ENCODE measurements around the gene CPLX3.
"Not testable (repeated sequence)": the region's sequence is repeated elsewhere in the genome, so short reads cannot be mapped to it uniquely, and the experiment has no call there.

Gene CPLX3

GRCh38 chr15:74784426-74785193 is 41.8 kb upstream of the CPLX3 start:
- TF ChIP-seq, protein P1, sequence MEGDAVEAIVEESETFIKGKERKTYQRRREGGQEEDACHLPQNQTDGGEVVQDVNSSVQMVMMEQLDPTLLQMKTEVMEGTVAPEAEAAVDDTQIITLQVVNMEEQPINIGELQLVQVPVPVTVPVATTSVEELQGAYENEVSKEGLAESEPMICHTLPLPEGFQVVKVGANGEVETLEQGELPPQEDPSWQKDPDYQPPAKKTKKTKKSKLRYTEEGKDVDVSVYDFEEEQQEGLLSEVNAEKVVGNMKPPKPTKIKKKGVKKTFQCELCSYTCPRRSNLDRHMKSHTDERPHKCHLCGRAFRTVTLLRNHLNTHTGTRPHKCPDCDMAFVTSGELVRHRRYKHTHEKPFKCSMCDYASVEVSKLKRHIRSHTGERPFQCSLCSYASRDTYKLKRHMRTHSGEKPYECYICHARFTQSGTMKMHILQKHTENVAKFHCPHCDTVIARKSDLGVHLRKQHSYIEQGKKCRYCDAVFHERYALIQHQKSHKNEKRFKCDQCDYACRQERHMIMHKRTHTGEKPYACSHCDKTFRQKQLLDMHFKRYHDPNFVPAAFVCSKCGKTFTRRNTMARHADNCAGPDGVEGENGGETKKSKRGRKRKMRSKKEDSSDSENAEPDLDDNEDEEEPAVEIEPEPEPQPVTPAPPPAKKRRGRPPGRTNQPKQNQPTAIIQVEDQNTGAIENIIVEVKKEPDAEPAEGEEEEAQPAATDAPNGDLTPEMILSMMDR (IDR thresholded peaks at IDR 0.05; ENCODE audit: control insufficient read depth, insufficient read depth, low read depth, low read length, missing control alignments), result no peak

GRCh38 chr15:74785194-74786032 is 41.0 kb upstream of the CPLX3 start:
- H3K4me3 ChIP-seq (ENCODE audit: control insufficient read depth, low read depth, low read length), result no peak overlapping the region
- TF ChIP-seq, protein P1 (IDR thresholded peaks at IDR 0.05; ENCODE audit: control insufficient read depth, insufficient read depth, low read depth, low read length, missing control alignments), result no peak
- no peak for DNase-seq (ENCODE audit: low read depth)

More at GRCh38 chr15:74784426-74785193, 41.8 kb upstream of the CPLX3 start:
- H3K4me3 ChIP-seq (ENCODE audit: control insufficient read depth, low read depth, low read length), result no peak overlapping the region
- no peak for DNase-seq (ENCODE audit: low read depth)

DNA sequence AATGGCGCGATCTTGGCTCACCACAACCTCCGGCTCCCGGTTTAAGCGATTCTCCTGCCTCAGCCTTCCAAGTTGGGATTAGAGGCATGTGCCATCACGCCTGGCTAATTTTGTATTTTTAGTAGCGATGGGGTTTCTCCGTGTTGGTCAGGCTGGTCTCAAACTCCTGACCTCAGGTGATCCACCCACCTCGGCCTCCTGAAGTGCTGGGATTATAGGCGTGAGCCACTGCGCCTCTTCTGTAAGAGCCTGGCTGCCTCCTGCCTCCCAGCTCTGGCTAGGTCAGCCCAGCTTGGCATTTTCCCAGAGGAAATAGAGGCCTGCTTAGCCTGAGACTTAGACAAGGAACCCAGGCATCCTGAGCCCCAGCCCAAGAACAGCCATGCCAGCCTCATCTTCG is 40.3 kb upstream of the CPLX3 start:
- not testable (repeated sequence) for H3K4me3 ChIP-seq (ENCODE audit: control insufficient read depth, low read depth, low read length); DNase-seq (ENCODE audit: low read depth)

- no peak for DNase-seq (ENCODE audit: low read depth)
Measured at GRCh38 chr15:74786551-74787165, 39.8 kb upstream of the CPLX3 start.

GRCh38 chr15:74787251-74788041 is 39.0 kb upstream of the CPLX3 start:
- no peak for DNase-seq (ENCODE audit: low read depth)
- no peak overlapping the region for H3K4me3 ChIP-seq (ENCODE audit: control insufficient read depth, low read depth, low read length)
- TF ChIP-seq, protein P1 (IDR thresholded peaks at IDR 0.05; ENCODE audit: control insufficient read depth, insufficient read depth, low read depth, low read length, missing control alignments), result peak; percentile 68

More at GRCh38 chr15:74786551-74787165, 39.8 kb upstream of the CPLX3 start:
- TF ChIP-seq, protein P1 (IDR thresholded peaks at IDR 0.05; ENCODE audit: control insufficient read depth, insufficient read depth, low read depth, low read length, missing control alignments), result no peak
- H3K4me3 ChIP-seq (ENCODE audit: control insufficient read depth, low read depth, low read length), result no peak overlapping the region

- H3K4me3 ChIP-seq (ENCODE audit: control insufficient read depth, low read depth, low read length), result no peak overlapping the region
- TF ChIP-seq, protein P1 (IDR thresholded peaks at IDR 0.05; ENCODE audit: control insufficient read depth, insufficient read depth, low read depth, low read length, missing control alignments), result no peak
- no peak for DNase-seq (ENCODE audit: low read depth)
Measured at GRCh38 chr15:74788042-74788682, 38.3 kb upstream of the CPLX3 start.

All from AG09309 (cell line).